GM20000 (cell line): ENCODE results near the gene RNU2-63P.
"Not testable (repeated sequence)": the region's sequence is repeated elsewhere in the genome, so short reads cannot be mapped to it uniquely, and the experiment has no call there.

ENCODE experiments used
- DNase-seq: peaks from one replicate; pipeline ENCODE4 v3.0.0; 2012; ENCODE audit warnings: low spot score

Gene RNU2-63P

GRCh38 chr2:87981182-87981581 lies 35.2 kb downstream of the RNU2-63P start:
- DNase-seq = not testable (repeated sequence)

- DNase-seq = not testable (repeated sequence)
Observed at GRCh38 chr2:87972385-87972784, 44.0 kb downstream of the RNU2-63P start.
